AG08395 (cell line): ENCODE results near the gene CTNND2.

Experiments used
- DNase-seq: peaks from one replicate; pipeline ENCODE4 v3.0.0; 2012; ENCODE audit warnings: mixed read lengths, low spot score

Gene CTNND2

GRCh38 chr5:10981932-10982331, 922.3 kb downstream of the CTNND2 start:
- no peak for DNase-seq

GRCh38 chr5:10977011-10977410, 927.2 kb downstream of the CTNND2 start:
- DNase-seq, result no peak

- DNase-seq, result no peak
Measured at GRCh38 chr5:10975945-10976344, 928.3 kb downstream of the CTNND2 start.

- DNase-seq, result no peak
Measured at GRCh38 chr5:10974850-10975249, 929.4 kb downstream of the CTNND2 start.

GRCh38 chr5:10973316-10973715, 930.9 kb downstream of the CTNND2 start:
- no peak for DNase-seq

- no peak for DNase-seq
Measured at GRCh38 chr5:10969684-10970180, 934.5 kb downstream of the CTNND2 start.

GRCh38 chr5:10964806-10965205, 939.4 kb downstream of the CTNND2 start:
- no peak for DNase-seq

GRCh38 chr5:10958728-10959127, 945.5 kb downstream of the CTNND2 start:
- no peak for DNase-seq

- no peak for DNase-seq
Measured at GRCh38 chr5:10949856-10950630, 954.2 kb downstream of the CTNND2 start.

- DNase-seq, result no peak
Measured at GRCh38 chr5:10946050-10946449, 958.2 kb downstream of the CTNND2 start.

GRCh38 chr5:10941900-10942299, 962.3 kb downstream of the CTNND2 start:
- DNase-seq, result no peak

- DNase-seq, result no peak
Measured at GRCh38 chr5:10936081-10936855, 968.0 kb downstream of the CTNND2 start.

GRCh38 chr5:10935536-10935935, 968.7 kb downstream of the CTNND2 start:
- no peak for DNase-seq

- DNase-seq, result no peak
Measured at GRCh38 chr5:10934783-10935355, 969.4 kb downstream of the CTNND2 start.

GRCh38 chr5:10933121-10933520, 971.1 kb downstream of the CTNND2 start:
- no peak for DNase-seq

GRCh38 chr5:10932426-10932825, 971.8 kb downstream of the CTNND2 start:
- no peak for DNase-seq

- DNase-seq, result no peak
Measured at GRCh38 chr5:10927608-10928007, 976.6 kb downstream of the CTNND2 start.

- DNase-seq, result no peak
Measured at GRCh38 chr5:10923310-10923709, 980.9 kb downstream of the CTNND2 start.
